ES-I3 (cell line): ENCODE data around the gene CHST4.

Source experiments
- H3K36me3 ChIP-seq: 2 replicates; pipeline ENCODE4 v1.6.1; 2013; ENCODE audit warnings: mild to moderate bottlenecking, low read length, control low read depth, moderate library complexity; ENCODE audit not compliant: insufficient read depth
- H3K4me1 ChIP-seq: 2 replicates; pipeline ENCODE4 v1.6.1; 2013; ENCODE audit warnings: mild to moderate bottlenecking, control low read depth, low read length; ENCODE audit not compliant: insufficient read depth
- H3K9ac ChIP-seq: 2 replicates; pipeline ENCODE4 v1.6.1; 2013; ENCODE audit warnings: low read depth, mild to moderate bottlenecking, low read length, moderate library complexity
- H3K9me3 ChIP-seq: 2 replicates; pipeline ENCODE4 v1.6.1; 2013; ENCODE audit warnings: mild to moderate bottlenecking, low read length, moderate library complexity; ENCODE audit not compliant: control insufficient read depth, insufficient read depth

Gene CHST4

GRCh38 chr16:71526111-71526631, at the start of gene CHST4:
CHST4 (plus strand) TSS chr16:71526426; CDS start chr16:71536678, 10,252 bp downstream.
- peaks cover 11% of the 10 kb centered on the region; the same call in 1 of the 2 replicates for H3K4me1 ChIP-seq
- no peaks in the 10 kb centered on the region for H3K36me3 ChIP-seq
- H3K9ac ChIP-seq = peak within 1 kb of the TSS; percentile 65

GRCh38 chr16:71476457-71477124, 49.6 kb upstream of the CHST4 start:
- H3K36me3 ChIP-seq = peaks cover 8% of the 10 kb centered on the region; the same call in 1 of the 2 replicates
- H3K9me3 ChIP-seq = no peaks in the 10 kb centered on the region
- H3K9ac ChIP-seq = no peak overlapping the region
- no peaks in the 10 kb centered on the region for H3K4me1 ChIP-seq

More at GRCh38 chr16:71526111-71526631, at the start of gene CHST4:
- no peaks in the 10 kb centered on the region for H3K9me3 ChIP-seq

- no peaks in the 10 kb centered on the region for H3K9me3 ChIP-seq
These were observed 46.8 kb upstream of the CHST4 start for GRCh38 chr16:71479420-71479819.

GRCh38 chr16:71480956-71481355, 45.3 kb upstream of the CHST4 start:
- Histone ChIP-seq H3K36me3 (peaks cover 4% of the 10 kb centered on the region; the same call in 1 of the 2 replicates), H3K9ac (no peak overlapping the region), H3K4me1 (no peaks in the 10 kb centered on the region), H3K9me3 (no peaks in the 10 kb centered on the region)

More at GRCh38 chr16:71479420-71479819, 46.8 kb upstream of the CHST4 start:
- Histone ChIP-seq H3K9ac (no peak overlapping the region), H3K36me3 (peaks cover 8% of the 10 kb centered on the region; the same call in 1 of the 2 replicates), H3K4me1 (no peaks in the 10 kb centered on the region)

GRCh38 chr16:71482569-71482968, 43.7 kb upstream of the CHST4 start:
- H3K9me3 ChIP-seq = no peaks in the 10 kb centered on the region
- H3K9ac ChIP-seq = no peak overlapping the region
- peaks cover 4% of the 10 kb centered on the region; the same call in 1 of the 2 replicates for H3K36me3 ChIP-seq
- H3K4me1 ChIP-seq = no peaks in the 10 kb centered on the region

- Histone ChIP-seq H3K9me3 (no peaks in the 10 kb centered on the region), H3K9ac (peak overlapping the region; percentile 75), H3K36me3 (peaks cover 4% of the 10 kb centered on the region; the same call in 1 of the 2 replicates), H3K4me1 (no peaks in the 10 kb centered on the region)
These were observed 42.0 kb upstream of the CHST4 start for GRCh38 chr16:71484006-71484893.

GRCh38 chr16:71489122-71489521, 37.1 kb upstream of the CHST4 start, which contains the start of gene ZNF19:
ZNF19 (minus strand) TSS chr16:71489324; CDS start chr16:71482114, 7,210 bp downstream.
- Histone ChIP-seq H3K36me3 (no peaks in the 10 kb centered on the region), H3K9me3 (no peaks in the 10 kb centered on the region), H3K4me1 (no peaks in the 10 kb centered on the region), H3K9ac (no peak within 1 kb of the TSS)

GRCh38 chr16:71490361-71490760, 35.9 kb upstream of the CHST4 start:
- Histone ChIP-seq H3K9me3 (no peaks in the 10 kb centered on the region), H3K9ac (no peak overlapping the region), H3K4me1 (no peaks in the 10 kb centered on the region), H3K36me3 (no peaks in the 10 kb centered on the region)

GRCh38 chr16:71491054-71491453, 35.2 kb upstream of the CHST4 start:
- H3K9me3 ChIP-seq = no peaks in the 10 kb centered on the region
- no peaks in the 10 kb centered on the region for H3K36me3 ChIP-seq
- no peak overlapping the region for H3K9ac ChIP-seq
- no peaks in the 10 kb centered on the region for H3K4me1 ChIP-seq

GRCh38 chr16:71492786-71493185, 33.4 kb upstream of the CHST4 start:
- Histone ChIP-seq H3K9ac (no peak overlapping the region), H3K9me3 (no peaks in the 10 kb centered on the region), H3K4me1 (no peaks in the 10 kb centered on the region), H3K36me3 (no peaks in the 10 kb centered on the region)

- Histone ChIP-seq H3K9me3 (no peaks in the 10 kb centered on the region), H3K36me3 (no peaks in the 10 kb centered on the region), H3K4me1 (no peaks in the 10 kb centered on the region), H3K9ac (no peak overlapping the region)
These were observed 33.0 kb upstream of the CHST4 start for GRCh38 chr16:71493213-71493612.

GRCh38 chr16:71498031-71498430, 28.2 kb upstream of the CHST4 start:
- no peaks in the 10 kb centered on the region for H3K4me1 ChIP-seq
- H3K9me3 ChIP-seq = no peaks in the 10 kb centered on the region
- H3K36me3 ChIP-seq = no peaks in the 10 kb centered on the region
- no peak overlapping the region for H3K9ac ChIP-seq

GRCh38 chr16:71499775-71500364, 26.4 kb upstream of the CHST4 start:
- Histone ChIP-seq H3K36me3 (no peaks in the 10 kb centered on the region), H3K4me1 (no peaks in the 10 kb centered on the region), H3K9ac (no peak overlapping the region), H3K9me3 (no peaks in the 10 kb centered on the region)

- Histone ChIP-seq H3K4me1 (no peaks in the 10 kb centered on the region), H3K9me3 (no peaks in the 10 kb centered on the region), H3K36me3 (no peaks in the 10 kb centered on the region)
These were observed 25.3 kb upstream of the CHST4 start for GRCh38 chr16:71500964-71501363.

More at GRCh38 chr16:71500964-71501363, 25.3 kb upstream of the CHST4 start:
- H3K9ac ChIP-seq = no peak overlapping the region
